NCI-H748 (cell line): ENCODE data around the gene EPS8L3.
"Not testable (repeated sequence)": the region's sequence is repeated elsewhere in the genome, so short reads cannot be mapped to it uniquely, and the experiment has no call there.

Source experiments
- DNase-seq: peaks from one replicate; lab custom pipeline; 2025; ENCODE audit not compliant: unreplicated experiment; lab: John Stamatoyannopoulos, UW

The EPS8L3 gene

GRCh38 chr1:109780982-109781381 lies 17.3 kb upstream of the EPS8L3 start:
- no peak for DNase-seq

- DNase-seq: no peak
These were observed 14.4 kb upstream of the EPS8L3 start for GRCh38 chr1:109777980-109778625.

- DNase-seq: no peak
These were observed 13.7 kb upstream of the EPS8L3 start for GRCh38 chr1:109777436-109777835.

- DNase-seq: peak; percentile 81
These were observed 13.2 kb upstream of the EPS8L3 start for GRCh38 chr1:109776911-109777310.

GRCh38 chr1:109776206-109776835 lies 12.6 kb upstream of the EPS8L3 start:
- DNase-seq: no peak

GRCh38 chr1:109775398-109775797 lies 11.7 kb upstream of the EPS8L3 start:
- DNase-seq: no peak

GRCh38 chr1:109773900-109774485 lies 10.3 kb upstream of the EPS8L3 start:
- no peak for DNase-seq

GRCh38 chr1:109773203-109773899 lies 9.6 kb upstream of the EPS8L3 start:
- DNase-seq: peak; percentile 85

GRCh38 chr1:109772658-109773202 lies 9.0 kb upstream of the EPS8L3 start:
- no peak for DNase-seq

GRCh38 chr1:109771712-109772657 lies 8.3 kb upstream of the EPS8L3 start:
- no peak for DNase-seq

GRCh38 chr1:109770331-109771095 lies 6.8 kb upstream of the EPS8L3 start:
- DNase-seq: no peak

GRCh38 chr1:109769330-109770078 lies 5.8 kb upstream of the EPS8L3 start:
- no peak for DNase-seq

- DNase-seq: no peak
These were observed 5.1 kb upstream of the EPS8L3 start for GRCh38 chr1:109768820-109769219.

- no peak for DNase-seq
These were observed 4.6 kb upstream of the EPS8L3 start for GRCh38 chr1:109768335-109768650.

GRCh38 chr1:109767637-109768334 lies 4.1 kb upstream of the EPS8L3 start:
- no peak for DNase-seq

- DNase-seq: not testable (repeated sequence)
These were observed 3.4 kb upstream of the EPS8L3 start for GRCh38 chr1:109766991-109767636.

- DNase-seq: no peak
These were observed 2.3 kb upstream of the EPS8L3 start for GRCh38 chr1:109765896-109766615.

- no peak for DNase-seq
These were observed 1.7 kb upstream of the EPS8L3 start for GRCh38 chr1:109765483-109765815.
